K562 (cell line): Measurements from ENCODE around the gene TRPC4AP. TPM values are rescaled to one million over a fixed set of nuclear protein-coding genes. Genes with fewer than 3 reads are reported as not detected.

Experiments used
- ADNP ChIP-seq: fragments of 200-800 bp; sonication (Bioruptor generic); IDR thresholded peaks from 2 replicates; pipeline ENCODE4 v1.6.1; 2016; ENCODE audit warnings: missing genetic modification characterization, missing compliant biosample characterization
- ARID1B ChIP-seq: fragments of 450-650 bp; IDR thresholded peaks from 2 replicates; pipeline ENCODE4 v1.6.1; 2016; ENCODE audit warnings: antibody characterized with exemption, mild to moderate bottlenecking, inconsistent platforms
- ARID4B ChIP-seq: sonication (generic); formaldehyde crosslinking; IDR thresholded peaks from 2 replicates; pipeline ENCODE4 v1.8.0; 2022; ENCODE audit warnings: mild to moderate bottlenecking, missing genetic modification reagents
- GTF2F1 ChIP-seq: IDR thresholded peaks from 2 replicates; pipeline ENCODE4 v1.6.1; 2011; ENCODE audit warnings: low read depth, low read length, improper control_type of control experiment
- MCM5 ChIP-seq: fragments of 450-650 bp; IDR thresholded peaks from 2 replicates; pipeline ENCODE4 v1.6.1; 2016; ENCODE audit warnings: low read depth
- OTX1 ChIP-seq: fragments of 450-650 bp; formaldehyde crosslinking; IDR thresholded peaks from 2 replicates; pipeline ENCODE4 v1.4.0; 2022; ENCODE audit warnings: mild to moderate bottlenecking
- SP1 ChIP-seq: sonication (generic); formaldehyde crosslinking; IDR thresholded peaks from 2 replicates; pipeline ENCODE4 v1.8.1; 2022; ENCODE audit warnings: mild to moderate bottlenecking, missing genetic modification reagents
- WHSC1 ChIP-seq: IDR thresholded peaks from one replicate; pipeline ENCODE4 v1.6.1; 2012; ENCODE audit warnings: low read length, control low read depth, inconsistent platforms
- ZNF140 ChIP-seq: fragments of 250-450 bp; sonication (Bioruptor Pico); IDR thresholded peaks from 2 replicates; pipeline ENCODE4 v1.8.0; 2021; ENCODE audit warnings: moderate library complexity, mild to moderate bottlenecking, inconsistent platforms
- ZNF395 ChIP-seq: fragments of 200-800 bp; sonication (Bioruptor generic); IDR thresholded peaks from 2 replicates; pipeline ENCODE4 v1.6.1; 2017; ENCODE audit warnings: missing genetic modification characterization, missing compliant biosample characterization
- polyA plus RNA-seq, 8 experiments: library from polyadenylated mRNA; depleted of rRNA in 4 of 8; stranded (reverse) in 5 of 8; unstranded in 3 of 8; fragments of >200 nt; fragmentation: Nextera tagmentation in 2 of 8; fragmentation: Illumina TruSeq in 1 of 8; extraction: Ambion mirVana in 2 of 8; extraction: Trizol in 1 of 8; gene quantifications; 2 replicates each; pipeline versions ENCODE4 v1.2.1 to v1.2.3, GENCODE V29; 2011 to 2014; ENCODE audit warnings: inconsistent platforms in 1 of 8, missing spikeins in 1 of 8
- total RNA-seq, 7 experiments: library from RNA; depleted of rRNA in 6 of 7; stranded (reverse); fragments of >200 nt in 6 of 7; fragmentation: Illumina TruSeq in 2 of 7; extraction: Trizol in 2 of 7; gene quantifications; 2 replicates each; pipeline versions ENCODE4 v1.2.1 to v1.2.3, GENCODE V29; 2011 to 2021; ENCODE audit warnings: low replicate concordance in 1 of 7

TRPC4AP gene
- total and polyA plus RNA-seq, 9 of the 15 experiments (the other 6 are each of a cell fraction or from before 2014, with no cell fraction given), result 2.3 to 70.3 (median 33.3) TPM

GRCh38 chr20:35133735-35134134, 41.1 kb upstream of the TRPC4AP start (continued):
- TF ChIP-seq ARID4B (CRISPR knock-in tag) (no peak), WHSC1 (no peak), SP1 (CRISPR knock-in tag) (no peak), ZNF140 (CRISPR knock-in tag) (no peak), ZNF395 (CRISPR knock-in tag) (no peak), GTF2F1 (no peak), OTX1 (CRISPR knock-in tag) (no peak), ARID1B (no peak), ADNP (0 out of 2 replicates have a peak, but pooled peaks have one; percentile 16), MCM5 (no peak)
